GM21360 (cell line): Measurements from ENCODE around the gene ISCA2.

ENCODE experiments used
- ATAC-seq: cut with Tn5 transposase; IDR thresholded peaks from one replicate; pipeline ENCODE4 v1.9.1; 2021; ENCODE audit warnings: mild to moderate bottlenecking, moderate library complexity; ENCODE audit not compliant: unreplicated experiment

The ISCA2 gene

DNA sequence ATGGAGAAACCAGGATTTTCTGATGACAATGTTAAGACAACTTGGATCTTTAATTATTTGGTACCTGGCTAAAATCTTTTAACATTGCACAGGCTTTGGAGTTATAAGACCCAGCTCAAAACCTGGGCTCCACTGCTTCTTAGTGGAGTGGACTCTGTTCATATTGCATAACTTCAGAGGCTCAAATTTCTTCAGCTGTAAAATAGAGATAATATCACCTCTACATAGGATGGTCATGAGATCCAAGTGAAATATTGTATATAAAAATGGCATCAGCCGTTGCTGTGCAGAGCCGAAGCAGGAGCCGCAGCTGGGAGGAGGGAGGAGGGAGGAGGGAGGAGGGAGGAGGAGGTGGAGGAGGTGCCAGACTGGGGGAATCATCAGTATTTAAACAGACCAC is 11.0 kb upstream of the ISCA2 start:
- ATAC-seq, result no peak

GRCh38 chr14:74483321-74483720 is 10.2 kb upstream of the ISCA2 start:
- no peak for ATAC-seq

DNA sequence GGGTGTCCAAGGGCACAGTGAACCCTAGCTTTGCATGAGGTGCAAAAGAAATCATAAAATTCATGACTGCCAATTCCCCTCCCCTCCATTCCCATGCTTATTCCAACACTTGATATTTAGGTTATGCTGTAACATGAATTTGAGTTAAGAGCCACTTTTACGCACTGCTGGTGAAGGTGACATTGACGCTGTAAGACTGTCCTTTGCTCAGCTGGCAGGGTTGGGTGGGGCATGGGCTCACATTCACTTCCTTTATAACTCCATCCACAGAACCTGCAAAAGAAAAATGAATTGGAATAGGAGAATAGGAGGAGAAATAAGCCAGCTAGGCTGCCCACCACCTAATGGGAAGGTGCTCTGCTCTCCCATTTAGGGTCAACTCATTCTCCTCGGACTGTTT is 7.4 kb upstream of the ISCA2 start:
- no peak for ATAC-seq

GRCh38 chr14:74488786-74489397 is 4.7 kb upstream of the ISCA2 start:
- ATAC-seq, result no peak

GRCh38 chr14:74490486-74490885 is 3.1 kb upstream of the ISCA2 start:
- ATAC-seq, result no peak

DNA sequence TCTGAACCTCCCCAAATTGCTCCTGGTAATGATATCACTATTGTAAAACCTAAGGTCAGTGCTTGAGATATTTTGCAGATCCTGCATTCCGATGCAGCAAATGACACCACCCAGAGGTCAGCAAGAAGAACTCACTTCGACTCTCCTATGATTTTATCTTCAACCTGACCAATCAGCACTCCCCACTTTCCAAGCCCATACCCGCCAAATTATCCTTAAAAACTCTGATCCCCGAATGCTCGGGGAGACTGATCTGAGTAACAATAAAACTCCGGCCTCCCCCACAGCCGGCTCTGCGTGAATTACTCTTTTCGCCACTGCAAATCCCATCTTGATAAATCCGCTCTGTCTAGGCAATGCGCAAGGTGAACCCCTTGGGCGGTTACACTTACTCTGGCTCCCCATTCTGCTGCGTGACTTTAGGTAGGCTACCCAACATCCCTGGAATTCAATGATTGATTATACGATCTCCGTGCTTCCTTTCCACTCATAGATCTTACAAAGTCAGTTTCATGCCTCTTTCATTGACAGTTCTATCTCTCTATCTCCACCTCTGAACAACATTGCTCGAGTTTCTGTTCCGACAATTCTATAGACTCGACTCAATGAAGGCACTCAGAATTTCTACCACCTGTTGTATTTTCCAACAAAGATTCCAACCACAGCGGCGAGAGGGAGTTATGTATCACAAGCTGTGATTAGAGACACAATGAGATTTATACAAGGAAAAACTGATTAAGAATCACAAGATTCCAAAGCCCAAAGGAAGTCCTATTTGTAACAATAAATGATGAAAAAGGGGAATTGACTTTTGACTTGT is 1.4 kb upstream of the ISCA2 start:
- ATAC-seq, result no peak

GRCh38 chr14:74492776-74493342 is 706 bp upstream of the ISCA2 start, which contains the start of gene NPC2:
Gene NPC2 (minus strand): TSS chr14:74493305. CDS start chr14:74493274, 31 bp downstream.
- ATAC-seq, result peak; percentile 8

GRCh38 chr14:74495356-74495755 is 1.8 kb downstream of the ISCA2 start:
- ATAC-seq, result no peak

- no peak for ATAC-seq
These were observed 7.0 kb downstream of the ISCA2 start for GRCh38 chr14:74500417-74501134.

- no peak for ATAC-seq
These were observed 7.6 kb downstream of the ISCA2 start for GRCh38 chr14:74501135-74501614.

DNA sequence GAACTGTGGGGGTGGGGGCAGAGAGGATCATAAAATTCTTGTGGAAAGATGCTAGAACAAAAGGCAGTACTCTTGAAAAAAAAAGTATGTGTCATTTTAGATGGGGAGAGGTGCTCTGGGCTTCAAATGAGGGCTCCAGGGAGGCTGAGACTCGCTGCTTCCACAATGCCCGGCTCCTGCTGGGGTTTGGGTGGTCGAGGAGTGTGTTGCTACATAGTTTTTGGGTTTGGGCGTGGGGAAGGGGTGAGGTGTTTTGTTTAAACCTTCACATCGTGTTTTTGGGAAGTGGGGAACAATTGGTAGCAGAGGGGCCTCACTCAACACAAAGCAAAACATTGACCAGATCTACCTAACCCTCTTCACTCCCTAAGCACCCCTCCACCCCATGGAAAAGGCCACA is 8.1 kb downstream of the ISCA2 start:
- no peak for ATAC-seq

- no peak for ATAC-seq
These were observed 8.9 kb downstream of the ISCA2 start for GRCh38 chr14:74502236-74503019.

DNA sequence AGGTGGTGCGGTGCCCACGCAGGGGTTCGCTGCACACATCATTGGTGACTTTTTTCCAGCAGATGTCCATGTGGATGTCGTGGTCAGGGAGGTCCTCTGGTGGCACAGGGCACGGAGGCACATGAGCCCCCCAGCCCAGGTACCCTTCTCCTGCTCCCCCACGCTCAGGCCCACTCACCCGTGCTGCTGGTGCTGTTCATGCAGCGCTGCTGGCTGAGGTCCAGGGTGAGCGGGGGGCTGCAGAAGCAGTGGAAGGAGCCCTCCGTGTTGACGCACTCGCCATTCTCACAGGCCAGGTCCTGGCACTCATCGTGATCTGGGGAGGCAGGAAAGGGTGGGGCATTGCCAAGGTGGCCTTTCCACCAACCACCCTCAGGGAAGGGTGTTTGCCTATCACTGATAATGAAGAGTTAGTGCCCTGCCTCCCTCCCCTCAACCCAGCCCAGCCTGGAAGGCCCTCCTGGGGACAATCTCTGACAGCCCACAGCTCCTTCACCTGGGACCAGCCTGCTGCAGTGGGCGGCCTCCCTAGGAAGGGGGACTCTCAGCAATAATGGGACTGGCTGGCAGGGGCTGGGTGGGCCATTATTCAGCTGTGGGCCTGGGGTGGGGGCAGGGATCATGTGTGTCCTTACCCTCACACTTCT is 9.8 kb downstream of the ISCA2 start:
- no peak for ATAC-seq

- ATAC-seq, result no peak
These were observed 10.4 kb downstream of the ISCA2 start for GRCh38 chr14:74503938-74504335.

DNA sequence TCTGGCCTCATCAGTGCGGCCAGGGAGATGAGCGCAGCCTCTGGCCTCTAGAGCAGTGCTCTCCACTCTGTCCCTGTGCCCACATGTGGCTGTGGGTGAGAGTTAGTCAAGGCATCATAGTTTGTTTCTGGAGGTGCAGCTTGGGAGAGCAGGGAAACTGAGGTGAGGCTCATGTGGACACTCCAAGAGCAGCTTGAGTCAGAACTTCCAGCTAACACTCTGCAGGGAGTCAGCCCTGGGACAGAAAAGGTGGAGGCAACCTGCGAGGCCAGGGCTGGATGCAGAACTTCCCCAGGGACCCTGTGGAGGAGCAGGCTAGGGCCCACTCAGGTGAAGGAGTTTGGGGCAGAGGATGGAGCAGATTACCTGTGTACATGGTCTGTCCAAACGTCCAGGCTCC is 10.8 kb downstream of the ISCA2 start:
- ATAC-seq, result no peak

- ATAC-seq, result no peak
These were observed 11.5 kb downstream of the ISCA2 start for GRCh38 chr14:74504874-74505720.

DNA sequence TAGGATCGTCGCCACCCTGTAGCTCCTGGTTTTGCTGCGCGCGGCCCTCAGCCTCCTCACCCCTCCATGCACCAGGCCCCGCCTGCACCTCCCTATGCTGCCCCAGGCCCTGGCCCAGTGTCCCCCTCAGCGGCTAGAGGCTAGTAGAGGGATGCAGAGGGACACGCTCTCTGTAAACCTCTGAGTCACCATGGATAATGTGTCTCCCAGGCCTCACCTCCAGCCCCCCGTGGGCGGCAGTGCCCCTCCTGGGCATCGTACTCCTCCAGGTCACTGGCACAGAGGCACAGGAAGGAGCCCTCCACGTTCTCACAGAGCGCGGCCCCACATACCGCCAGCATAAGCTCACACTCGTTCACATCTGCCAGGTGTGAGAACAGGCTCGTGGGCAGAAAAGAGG is 12.3 kb downstream of the ISCA2 start:
- ATAC-seq, result no peak

DNA sequence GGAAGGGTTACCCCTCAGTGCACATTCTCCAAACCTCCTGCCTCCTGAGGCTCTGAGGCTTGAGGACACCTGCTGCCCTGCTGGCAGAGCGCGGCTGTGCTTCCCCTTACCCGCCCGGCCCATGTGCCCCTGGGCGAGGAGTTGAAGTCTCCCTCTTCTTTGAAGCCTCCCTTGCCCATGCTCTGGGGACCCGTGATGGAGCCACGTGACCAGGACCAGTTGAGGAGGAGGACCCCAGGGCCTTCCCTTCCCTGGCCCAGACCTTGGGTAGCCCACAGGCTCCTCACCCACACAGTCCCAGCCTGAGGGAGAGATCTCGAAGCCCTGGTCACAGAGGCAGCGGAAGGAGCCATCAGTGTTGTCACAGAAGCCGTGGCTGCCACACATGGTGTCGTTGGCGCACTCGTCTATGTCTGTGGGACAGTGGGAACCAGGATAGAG is 12.9 kb downstream of the ISCA2 start:
- ATAC-seq, result no peak

GRCh38 chr14:74507085-74507484 is 13.5 kb downstream of the ISCA2 start:
- no peak for ATAC-seq
